ENCODE measurements around the gene TMPRSS9.
"Not testable (repeated sequence)": the region's sequence is repeated elsewhere in the genome, so short reads cannot be mapped to it uniquely, and the experiment has no call there.

Gene TMPRSS9

GRCh38 chr19:2344381-2344870, 15.6 kb upstream of the TMPRSS9 start:
- no peak overlapping the region for H3K27ac Mint-ChIP-seq

GRCh38 chr19:2345076-2345475, 15.0 kb upstream of the TMPRSS9 start:
- H3K27ac Mint-ChIP-seq: no peak overlapping the region
- H3K36me3 Mint-ChIP-seq: no peaks in the 10 kb centered on the region
- H3K4me1 Mint-ChIP-seq (ENCODE audit: low read depth): no peaks in the 10 kb centered on the region
- H3K9me3 Mint-ChIP-seq (ENCODE audit: low read depth): no peaks in the 10 kb centered on the region
- H3K4me3 Mint-ChIP-seq: no peak overlapping the region
- no peaks in the 10 kb centered on the region for H3K27me3 Mint-ChIP-seq

More at GRCh38 chr19:2344381-2344870, 15.6 kb upstream of the TMPRSS9 start:
- Mint-ChIP-seq H3K9me3 (ENCODE audit: low read depth) (no peaks in the 10 kb centered on the region), H3K27me3 (no peaks in the 10 kb centered on the region), H3K36me3 (no peaks in the 10 kb centered on the region), H3K4me1 (ENCODE audit: low read depth) (no peaks in the 10 kb centered on the region), H3K4me3 (no peak overlapping the region)

GRCh38 chr19:2345794-2346663, 14.0 kb upstream of the TMPRSS9 start:
- Mint-ChIP-seq H3K36me3 (no peaks in the 10 kb centered on the region), H3K27me3 (no peaks in the 10 kb centered on the region), H3K27ac (no peak overlapping the region), H3K4me1 (ENCODE audit: low read depth) (no peaks in the 10 kb centered on the region), H3K4me3 (no peak overlapping the region), H3K9me3 (ENCODE audit: low read depth) (no peaks in the 10 kb centered on the region)

- not testable (repeated sequence) for H3K4me3 Mint-ChIP-seq; H3K27me3 Mint-ChIP-seq; H3K4me1 Mint-ChIP-seq (ENCODE audit: low read depth); H3K36me3 Mint-ChIP-seq; H3K27ac Mint-ChIP-seq; H3K9me3 Mint-ChIP-seq (ENCODE audit: low read depth)
These were observed 10.2 kb upstream of the TMPRSS9 start for GRCh38 chr19:2349818-2350217.

GRCh38 chr19:2350656-2351055, 9.4 kb upstream of the TMPRSS9 start:
- no peaks in the 10 kb centered on the region for H3K36me3 Mint-ChIP-seq
- no peaks in the 10 kb centered on the region for H3K27me3 Mint-ChIP-seq
- no peak overlapping the region for H3K27ac Mint-ChIP-seq
- H3K4me1 Mint-ChIP-seq (ENCODE audit: low read depth): no peaks in the 10 kb centered on the region
- no peaks in the 10 kb centered on the region for H3K9me3 Mint-ChIP-seq (ENCODE audit: low read depth)
- H3K4me3 Mint-ChIP-seq: no peak overlapping the region

- Mint-ChIP-seq H3K36me3 (no peaks in the 10 kb centered on the region), H3K9me3 (ENCODE audit: low read depth) (no peaks in the 10 kb centered on the region), H3K4me1 (ENCODE audit: low read depth) (no peaks in the 10 kb centered on the region), H3K27ac (no peak overlapping the region), H3K4me3 (no peak overlapping the region), H3K27me3 (no peaks in the 10 kb centered on the region)
These were observed 8.5 kb upstream of the TMPRSS9 start for GRCh38 chr19:2351591-2351990.

GRCh38 chr19:2352121-2352520, 7.9 kb upstream of the TMPRSS9 start:
- no peak overlapping the region for H3K27ac Mint-ChIP-seq
- no peaks in the 10 kb centered on the region for H3K9me3 Mint-ChIP-seq (ENCODE audit: low read depth)
- no peak overlapping the region for H3K4me3 Mint-ChIP-seq
- H3K27me3 Mint-ChIP-seq: no peaks in the 10 kb centered on the region
- H3K4me1 Mint-ChIP-seq (ENCODE audit: low read depth): no peaks in the 10 kb centered on the region
- H3K36me3 Mint-ChIP-seq: no peaks in the 10 kb centered on the region

- Mint-ChIP-seq H3K27ac (no peak overlapping the region), H3K4me3 (no peak overlapping the region), H3K4me1 (ENCODE audit: low read depth) (no peaks in the 10 kb centered on the region), H3K36me3 (no peaks in the 10 kb centered on the region), H3K27me3 (no peaks in the 10 kb centered on the region), H3K9me3 (ENCODE audit: low read depth) (no peaks in the 10 kb centered on the region)
These were observed 6.7 kb upstream of the TMPRSS9 start for GRCh38 chr19:2353159-2353886.

GRCh38 chr19:2353887-2354592, 6.0 kb upstream of the TMPRSS9 start:
- no peaks in the 10 kb centered on the region for H3K27me3 Mint-ChIP-seq
- H3K36me3 Mint-ChIP-seq: no peaks in the 10 kb centered on the region

GRCh38 chr19:2354670-2355069, 5.4 kb upstream of the TMPRSS9 start:
- Mint-ChIP-seq H3K27ac (no peak overlapping the region), H3K27me3 (no peaks in the 10 kb centered on the region), H3K36me3 (no peaks in the 10 kb centered on the region), H3K4me1 (ENCODE audit: low read depth) (no peaks in the 10 kb centered on the region), H3K4me3 (no peak overlapping the region), H3K9me3 (ENCODE audit: low read depth) (no peaks in the 10 kb centered on the region)

More at GRCh38 chr19:2353887-2354592, 6.0 kb upstream of the TMPRSS9 start:
- no peak overlapping the region for H3K4me3 Mint-ChIP-seq
- no peaks in the 10 kb centered on the region for H3K4me1 Mint-ChIP-seq (ENCODE audit: low read depth)
- H3K9me3 Mint-ChIP-seq (ENCODE audit: low read depth): no peaks in the 10 kb centered on the region
- H3K27ac Mint-ChIP-seq: no peak overlapping the region

GRCh38 chr19:2355168-2356035, 4.7 kb upstream of the TMPRSS9 start:
- no peak overlapping the region for H3K4me3 Mint-ChIP-seq
- H3K9me3 Mint-ChIP-seq (ENCODE audit: low read depth): no peaks in the 10 kb centered on the region
- H3K36me3 Mint-ChIP-seq: no peaks in the 10 kb centered on the region
- H3K27ac Mint-ChIP-seq: no peak overlapping the region
- peaks cover 1% of the 10 kb centered on the region for H3K4me1 Mint-ChIP-seq (ENCODE audit: low read depth)
- H3K27me3 Mint-ChIP-seq: peaks cover under 1% of the 10 kb centered on the region

GRCh38 chr19:2356036-2356646, 3.9 kb upstream of the TMPRSS9 start:
- Mint-ChIP-seq H3K9me3 (ENCODE audit: low read depth) (no peaks in the 10 kb centered on the region), H3K27ac (no peak overlapping the region), H3K36me3 (no peaks in the 10 kb centered on the region), H3K27me3 (peaks cover 4% of the 10 kb centered on the region), H3K4me3 (no peak overlapping the region), H3K4me1 (ENCODE audit: low read depth) (peaks cover 5% of the 10 kb centered on the region)

- Mint-ChIP-seq H3K4me3 (no peak overlapping the region), H3K27ac (no peak overlapping the region), H3K27me3 (peaks cover 4% of the 10 kb centered on the region), H3K9me3 (ENCODE audit: low read depth) (no peaks in the 10 kb centered on the region), H3K36me3 (no peaks in the 10 kb centered on the region), H3K4me1 (ENCODE audit: low read depth) (peaks cover 5% of the 10 kb centered on the region)
These were observed 2.5 kb upstream of the TMPRSS9 start for GRCh38 chr19:2357279-2358206.
